SHP77 treated with DMSO at 0.1 percent for 48 hours (cell line): Measurements from ENCODE around the gene WBP2NL.

Experiments used
- DNase-seq: peaks from one replicate; lab custom pipeline; 2025; lab: John Stamatoyannopoulos, UW

WBP2NL gene

GRCh38 chr22:42073621-42074041, 75.0 kb downstream of the WBP2NL start:
- no peak for DNase-seq

- DNase-seq = no peak
Observed at GRCh38 chr22:42074132-42074811, 75.7 kb downstream of the WBP2NL start, which contains the start of gene PHETA2. Gene PHETA2, plus strand, starts transcription at chr22:42074248. Its CDS starts 3,046 bp downstream, at chr22:42077294.

DNA sequence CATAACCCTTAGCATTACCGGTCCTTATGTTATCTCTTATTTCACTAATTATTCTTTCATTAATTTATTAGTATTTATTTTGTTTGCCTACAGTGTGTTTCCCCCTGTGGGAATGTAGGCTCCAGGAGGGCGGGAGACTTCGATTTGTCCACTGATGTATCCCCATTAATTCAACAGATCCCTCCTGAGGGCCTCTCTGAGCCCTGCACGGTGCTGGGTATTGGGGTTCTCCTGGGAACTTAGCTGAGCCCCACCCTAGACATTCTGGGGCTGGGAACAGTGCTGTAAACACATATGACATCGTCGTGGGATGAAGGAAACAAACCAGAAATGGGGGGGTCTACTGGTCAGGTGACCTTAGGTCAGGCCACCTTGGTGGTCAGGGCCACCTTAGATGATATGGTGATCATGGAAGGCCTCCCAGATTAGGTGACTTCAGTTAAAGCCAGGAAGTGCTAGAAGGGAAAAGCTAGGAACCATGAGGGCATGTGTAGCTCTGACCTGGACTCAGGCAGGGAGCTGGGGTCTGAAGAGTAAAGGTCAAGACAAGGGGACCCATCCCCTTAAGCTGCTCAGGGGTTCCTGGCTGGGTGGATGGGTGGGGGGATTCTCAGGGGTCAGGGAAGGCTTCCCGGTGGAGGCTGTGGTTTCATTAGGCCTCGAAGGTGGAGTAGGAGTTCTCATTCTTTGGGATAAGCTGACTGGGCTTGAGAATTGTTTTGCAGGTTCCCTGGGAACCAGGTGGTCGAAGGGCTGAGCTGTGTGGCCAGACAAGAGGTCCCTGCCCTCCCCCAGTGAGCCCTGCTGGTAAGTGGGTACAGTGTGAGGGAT, 76.5 kb downstream of the WBP2NL start:
- DNase-seq = no peak

- no peak for DNase-seq
Observed at GRCh38 chr22:42076764-42077485, 78.3 kb downstream of the WBP2NL start.

DNA sequence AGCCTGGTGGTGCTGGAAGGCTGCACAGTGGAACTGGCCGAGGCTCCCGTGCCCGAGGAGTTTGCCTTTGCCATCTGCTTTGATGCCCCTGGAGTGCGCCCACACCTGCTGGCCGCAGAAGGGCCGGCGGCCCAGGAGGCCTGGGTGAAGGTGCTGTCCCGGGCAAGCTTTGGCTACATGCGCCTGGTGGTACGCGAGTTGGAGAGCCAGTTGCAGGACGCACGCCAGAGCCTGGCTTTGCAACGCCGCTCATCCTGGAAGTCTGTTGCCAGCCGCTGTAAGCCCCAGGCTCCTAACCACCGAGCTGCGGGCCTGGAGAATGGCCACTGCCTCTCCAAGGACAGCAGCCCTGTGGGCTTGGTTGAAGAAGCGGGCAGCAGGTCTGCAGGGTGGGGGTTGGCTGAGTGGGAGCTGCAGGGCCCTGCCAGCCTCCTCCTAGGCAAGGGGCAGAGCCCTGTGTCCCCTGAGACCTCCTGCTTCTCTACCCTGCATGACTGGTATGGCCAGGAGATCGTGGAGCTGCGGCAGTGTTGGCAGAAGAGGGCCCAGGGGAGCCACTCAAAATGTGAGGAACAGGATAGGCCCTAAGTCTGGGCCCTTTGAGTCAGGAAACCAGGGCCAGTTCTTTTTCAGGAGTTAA, 79.0 kb downstream of the WBP2NL start:
- no peak for DNase-seq
